ENCODE data around the gene PIN4.
A peak's percentile ranks its signal among the peaks of the same experiment; 100 is the strongest.
"Not testable (repeated sequence)": the region's sequence is repeated elsewhere in the genome, so short reads cannot be mapped to it uniquely, and the experiment has no call there.

PIN4 gene

DNA sequence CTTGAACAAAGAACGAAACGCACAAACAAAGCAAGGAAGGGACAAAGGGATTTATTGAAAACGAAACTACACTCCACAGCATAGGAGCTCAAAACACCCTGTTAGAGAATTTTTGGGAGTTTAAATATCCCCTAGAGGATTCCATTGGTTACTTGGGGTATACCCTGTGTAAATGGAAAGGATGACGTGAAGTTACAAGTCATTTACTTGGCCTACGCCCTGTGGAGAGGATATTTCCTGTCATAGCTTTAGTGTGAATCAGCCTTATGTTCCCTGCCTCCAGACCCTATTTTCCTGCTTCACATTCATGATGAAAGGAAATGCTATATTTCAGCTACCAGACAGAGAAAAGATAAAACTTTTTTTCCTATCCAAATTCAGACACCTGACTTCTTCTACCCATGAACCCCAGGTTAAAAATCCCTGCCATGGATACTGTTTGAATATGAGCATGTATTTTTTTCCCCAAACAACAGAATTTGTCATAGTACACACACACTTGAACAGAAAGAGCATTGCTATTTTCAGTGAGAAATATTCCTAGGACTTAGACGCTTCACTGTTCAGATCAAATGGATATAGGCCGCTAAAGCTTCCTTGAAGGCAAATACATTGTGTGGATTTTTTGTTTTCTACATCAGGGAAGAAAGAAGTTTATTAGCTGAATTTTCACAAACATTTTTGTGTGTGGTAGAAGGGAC lies 20.4 kb downstream of the PIN4 start:
- DNase-seq (ENCODE audit: low read depth in 2 of 2), result peak; percentile 37 to 46

DNA sequence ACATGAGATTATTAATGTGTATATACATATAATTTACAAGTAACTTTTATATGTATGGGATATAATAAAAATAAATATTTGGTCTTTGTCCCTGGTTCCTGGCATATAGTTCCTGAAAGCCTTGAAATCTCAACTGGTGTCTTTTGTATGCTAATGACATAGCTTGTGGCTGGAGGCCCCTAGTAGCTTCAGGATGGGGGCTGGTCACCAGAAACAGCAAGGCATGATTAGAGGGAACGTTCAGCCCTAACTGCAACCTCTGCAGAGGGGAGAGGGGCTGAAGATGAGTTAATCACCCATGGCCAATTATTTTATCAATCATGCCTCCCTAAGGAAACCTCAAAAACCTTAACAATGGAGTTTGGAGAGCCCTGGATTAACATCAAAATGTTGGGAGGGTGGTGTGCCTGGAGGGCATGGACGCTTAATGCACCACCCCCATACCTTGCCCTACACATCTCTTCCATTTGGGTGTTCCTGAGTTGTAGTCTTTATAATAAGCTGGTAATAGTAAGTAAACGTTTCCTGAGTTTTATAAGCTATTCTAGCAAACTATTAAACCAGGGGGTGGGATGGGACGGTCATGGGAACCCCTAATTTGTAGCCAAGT lies 21.3 kb downstream of the PIN4 start:
- DNase-seq (ENCODE audit: low read depth in 2 of 2), result no peak

- DNase-seq (ENCODE audit: low read depth in 2 of 2), result no peak
Measured at GRCh38 chrX:72203421-72203820, 21.9 kb downstream of the PIN4 start.

GRCh38 chrX:72205706-72206105 lies 24.1 kb downstream of the PIN4 start:
- no peak for DNase-seq (ENCODE audit: low read depth in 2 of 2)

DNA sequence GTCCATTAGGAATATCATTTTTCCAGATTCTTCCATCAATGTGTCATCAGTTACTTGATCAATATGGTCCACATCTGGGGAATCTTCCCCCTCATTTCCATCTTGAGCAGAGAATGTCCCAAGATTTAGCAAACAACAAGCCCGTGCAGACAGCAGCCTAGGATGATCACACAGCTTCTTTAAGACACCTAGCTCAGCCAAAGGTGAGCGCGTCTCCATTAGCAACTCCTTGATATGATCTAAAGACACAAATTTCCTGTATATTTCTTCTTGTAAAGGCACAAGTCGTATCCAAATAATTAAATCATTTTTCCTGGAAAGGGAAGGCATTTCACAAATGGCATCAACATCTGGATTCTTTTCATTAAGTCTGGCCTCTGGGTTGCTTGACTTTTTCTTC lies 25.8 kb downstream of the PIN4 start:
- DNase-seq (ENCODE audit: low read depth in 2 of 2), result no peak

GRCh38 chrX:72208126-72208800 lies 26.7 kb downstream of the PIN4 start:
- no peak for DNase-seq (ENCODE audit: low read depth in 2 of 2)

- DNase-seq (ENCODE audit: low read depth in 2 of 2), result no peak
Measured at GRCh38 chrX:72216973-72217372, 35.4 kb downstream of the PIN4 start.

GRCh38 chrX:72220375-72220774 lies 38.8 kb downstream of the PIN4 start:
- DNase-seq (ENCODE audit: low read depth in 2 of 2), result not testable (repeated sequence)

GRCh38 chrX:72230290-72230689 lies 48.7 kb downstream of the PIN4 start:
- no peak for DNase-seq (ENCODE audit: low read depth in 2 of 2)

DNA sequence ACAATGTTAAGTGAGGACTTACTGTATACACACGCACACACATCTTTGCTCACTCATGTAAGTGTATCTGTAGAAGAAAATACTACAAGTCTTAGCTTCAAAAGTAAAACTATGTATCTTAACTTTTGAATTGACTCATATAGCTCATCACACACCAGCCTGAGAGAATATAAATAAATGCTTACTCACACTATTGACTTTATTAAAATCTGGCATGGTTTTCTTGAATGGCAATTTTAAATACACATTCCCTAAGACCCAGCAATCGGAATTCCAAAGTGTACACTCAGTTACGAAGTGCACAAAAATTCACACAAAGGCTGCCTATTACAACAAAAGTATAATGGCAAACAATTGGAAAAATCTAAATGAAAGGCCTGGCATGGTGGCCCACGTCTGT lies 55.3 kb downstream of the PIN4 start:
- no peak for DNase-seq (ENCODE audit: low read depth in 2 of 2)

- no peak for DNase-seq (ENCODE audit: low read depth in 2 of 2)
Measured at GRCh38 chrX:72238183-72238582, 56.6 kb downstream of the PIN4 start.

DNA sequence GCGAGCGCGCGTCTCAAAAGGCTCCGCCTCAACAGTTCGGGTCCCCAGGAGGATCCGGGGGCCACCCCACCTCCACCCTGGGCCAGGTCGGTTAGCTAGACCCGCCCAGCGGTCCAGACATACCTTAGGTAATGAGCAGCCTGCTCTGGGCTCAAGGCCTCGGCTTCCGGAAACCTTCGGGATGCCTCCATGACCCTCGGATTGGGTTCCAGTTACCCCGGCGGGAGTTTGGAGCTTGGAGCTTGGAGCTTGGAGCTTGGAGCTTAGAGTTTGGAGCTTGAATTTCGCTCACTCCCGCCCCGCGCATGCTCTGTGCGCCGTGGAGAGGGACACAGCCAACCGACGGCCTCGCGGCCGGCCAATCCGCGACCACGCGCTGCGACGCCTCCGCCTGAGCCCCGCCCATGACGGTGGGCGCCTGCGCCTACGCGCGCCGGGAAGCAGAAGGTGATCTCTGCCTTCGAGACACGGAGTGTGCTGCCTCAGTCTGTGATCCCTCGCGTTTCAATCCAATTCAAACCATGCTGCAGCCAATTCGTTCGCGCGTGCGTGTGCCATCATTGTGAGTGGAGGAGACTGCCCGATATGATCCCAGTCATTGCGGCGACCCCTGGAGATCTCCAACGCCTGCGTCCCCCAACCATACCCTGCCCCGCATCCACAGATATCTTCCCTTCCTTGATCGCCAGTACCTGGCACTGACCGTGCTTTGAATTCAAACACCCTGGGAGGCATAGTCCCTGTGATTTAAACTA lies 57.3 kb downstream of the PIN4 start, which contains the start of gene ERCC6L:
TSS of gene ERCC6L (minus strand) at position 307 of the 755 bp plus-strand sequence. CDS start at position 191, 116 bp downstream.
- peak; percentile 62 to 63 for DNase-seq (ENCODE audit: low read depth in 2 of 2)

- no peak for DNase-seq (ENCODE audit: low read depth in 2 of 2)
Measured at GRCh38 chrX:72240976-72241375, 59.4 kb downstream of the PIN4 start.

GRCh38 chrX:72243472-72243871 lies 61.9 kb downstream of the PIN4 start:
- peak; percentile 8 to 10 for DNase-seq (ENCODE audit: low read depth in 2 of 2)

DNA sequence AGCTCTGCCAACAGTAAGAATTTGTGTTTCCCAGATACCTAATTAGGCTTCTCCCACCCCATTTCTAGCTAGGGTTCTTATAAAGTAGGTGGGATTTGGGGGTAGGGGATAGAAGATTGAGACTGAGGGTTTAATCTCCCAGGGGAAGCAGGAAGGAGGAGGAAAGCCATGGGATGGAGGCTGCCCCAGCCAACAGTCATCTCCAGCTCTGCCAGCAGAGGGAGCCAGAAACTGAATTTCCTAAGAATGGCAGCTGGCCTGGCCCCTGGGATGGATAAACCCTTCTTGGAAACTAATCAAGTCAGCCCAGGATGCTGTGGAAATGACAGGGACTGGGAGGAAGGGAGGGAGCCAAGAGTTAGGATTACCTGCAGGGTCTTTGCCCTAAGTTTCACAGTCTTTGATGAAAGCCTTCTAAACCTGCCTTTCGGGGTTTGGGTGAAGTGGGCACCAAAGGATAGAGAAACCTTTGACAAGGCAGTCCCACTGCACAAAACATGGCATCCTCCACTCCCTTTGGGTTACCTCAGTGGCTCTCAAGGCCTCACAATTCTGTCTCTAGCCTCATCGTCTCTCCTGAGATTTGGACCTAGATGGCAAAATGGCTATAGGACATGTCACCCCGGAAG lies 64.0 kb downstream of the PIN4 start:
- DNase-seq (ENCODE audit: low read depth in 2 of 2), result peak in 1 of 2 experiments; percentile 21

- no peak for DNase-seq (ENCODE audit: low read depth in 2 of 2)
Measured at GRCh38 chrX:72247206-72247942, 65.8 kb downstream of the PIN4 start.

Measured in fibroblast of skin of left quadriceps (primary cell).